ENCODE results near the gene CEMP1.

DNA sequence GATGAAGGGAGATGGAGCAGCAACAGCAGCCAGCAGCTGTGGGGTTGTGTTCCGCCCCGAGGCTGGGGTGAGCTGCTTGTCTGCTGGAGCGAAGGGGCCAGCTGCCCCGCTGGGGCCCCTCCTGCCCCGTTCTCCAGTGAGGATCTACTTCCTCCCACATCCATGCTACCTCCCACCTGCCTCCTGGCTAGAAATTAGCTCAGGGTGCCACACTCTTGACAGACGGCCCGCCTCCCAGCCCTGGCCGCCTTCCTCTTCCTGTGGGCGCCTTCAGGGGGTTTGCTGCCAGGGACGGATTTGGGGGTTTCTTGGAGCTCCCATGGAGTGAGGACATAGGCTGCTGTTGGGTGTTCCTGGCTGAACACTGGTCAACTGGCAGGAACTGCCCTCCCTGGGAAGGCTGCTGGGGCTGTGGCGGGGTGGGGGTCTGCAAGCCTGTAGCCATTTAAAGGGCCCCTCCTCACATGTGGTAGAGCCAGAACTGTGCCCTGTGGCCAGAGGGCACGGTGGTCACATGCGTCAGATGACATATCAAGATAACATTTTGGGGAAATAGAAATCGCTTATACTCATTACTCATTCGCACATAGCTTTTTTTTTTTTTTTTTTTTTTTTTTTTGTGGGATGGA, 43.2 kb downstream of the CEMP1 start:
- TF ChIP-seq POLR2A (IDR thresholded peaks at IDR 0.05): no peak
- TF ChIP-seq, protein P1, sequence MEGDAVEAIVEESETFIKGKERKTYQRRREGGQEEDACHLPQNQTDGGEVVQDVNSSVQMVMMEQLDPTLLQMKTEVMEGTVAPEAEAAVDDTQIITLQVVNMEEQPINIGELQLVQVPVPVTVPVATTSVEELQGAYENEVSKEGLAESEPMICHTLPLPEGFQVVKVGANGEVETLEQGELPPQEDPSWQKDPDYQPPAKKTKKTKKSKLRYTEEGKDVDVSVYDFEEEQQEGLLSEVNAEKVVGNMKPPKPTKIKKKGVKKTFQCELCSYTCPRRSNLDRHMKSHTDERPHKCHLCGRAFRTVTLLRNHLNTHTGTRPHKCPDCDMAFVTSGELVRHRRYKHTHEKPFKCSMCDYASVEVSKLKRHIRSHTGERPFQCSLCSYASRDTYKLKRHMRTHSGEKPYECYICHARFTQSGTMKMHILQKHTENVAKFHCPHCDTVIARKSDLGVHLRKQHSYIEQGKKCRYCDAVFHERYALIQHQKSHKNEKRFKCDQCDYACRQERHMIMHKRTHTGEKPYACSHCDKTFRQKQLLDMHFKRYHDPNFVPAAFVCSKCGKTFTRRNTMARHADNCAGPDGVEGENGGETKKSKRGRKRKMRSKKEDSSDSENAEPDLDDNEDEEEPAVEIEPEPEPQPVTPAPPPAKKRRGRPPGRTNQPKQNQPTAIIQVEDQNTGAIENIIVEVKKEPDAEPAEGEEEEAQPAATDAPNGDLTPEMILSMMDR (IDR thresholded peaks at IDR 0.05): no peak
